T1000 (cell line): ENCODE results near the gene ZNF839.
"Not testable (repeated sequence)": the region's sequence is repeated elsewhere in the genome, so short reads cannot be mapped to it uniquely, and the experiment has no call there.

Experiments used
- DNase-seq: peaks from one replicate; lab custom pipeline; 2025; ENCODE audit warnings: mixed read lengths; lab: John Stamatoyannopoulos, UW

The ZNF839 gene

GRCh38 chr14:102341566-102341965, 22.0 kb downstream of the ZNF839 start:
- DNase-seq, result no peak

GRCh38 chr14:102342238-102342637, 22.7 kb downstream of the ZNF839 start:
- DNase-seq, result no peak

- DNase-seq, result no peak
Observed at GRCh38 chr14:102344084-102344483, 24.5 kb downstream of the ZNF839 start.

- no peak for DNase-seq
Observed at GRCh38 chr14:102344485-102344884, 24.9 kb downstream of the ZNF839 start.

- DNase-seq, result no peak
Observed at GRCh38 chr14:102345232-102345631, 25.7 kb downstream of the ZNF839 start.

GRCh38 chr14:102346645-102347044, 27.1 kb downstream of the ZNF839 start:
- no peak for DNase-seq

- DNase-seq, result no peak
Observed at GRCh38 chr14:102348376-102348775, 28.8 kb downstream of the ZNF839 start.

- DNase-seq, result no peak
Observed at GRCh38 chr14:102351023-102351422, 31.5 kb downstream of the ZNF839 start.

- not testable (repeated sequence) for DNase-seq
Observed at GRCh38 chr14:102351593-102351992, 32.0 kb downstream of the ZNF839 start.

- no peak for DNase-seq
Observed at GRCh38 chr14:102352213-102352612, 32.7 kb downstream of the ZNF839 start.

GRCh38 chr14:102353126-102353619, 33.6 kb downstream of the ZNF839 start:
- no peak for DNase-seq

GRCh38 chr14:102356280-102356679, 36.7 kb downstream of the ZNF839 start:
- no peak for DNase-seq

GRCh38 chr14:102359341-102359740, 39.8 kb downstream of the ZNF839 start:
- DNase-seq, result no peak

- DNase-seq, result no peak
Observed at GRCh38 chr14:102360388-102360787, 40.8 kb downstream of the ZNF839 start.

GRCh38 chr14:102362084-102362483, 42.5 kb downstream of the ZNF839 start:
- DNase-seq, result no peak

- peak; percentile 89 for DNase-seq
Observed at GRCh38 chr14:102362545-102363181, 43.1 kb downstream of the ZNF839 start, which contains the start of the genes CINP and TECPR2. TSS of gene CINP (minus strand) at chr14:102362890. CDS start at chr14:102362851, 39 bp downstream. TSS of gene TECPR2 (plus strand) at chr14:102362941. CDS start at chr14:102376722, 13,781 bp downstream.

GRCh38 chr14:102363182-102363943, 43.8 kb downstream of the ZNF839 start:
- peak; percentile 39 for DNase-seq

GRCh38 chr14:102370305-102370809, 50.8 kb downstream of the ZNF839 start:
- no peak for DNase-seq

- DNase-seq, result no peak
Observed at GRCh38 chr14:102371361-102371760, 51.8 kb downstream of the ZNF839 start.

GRCh38 chr14:102373110-102373509, 53.6 kb downstream of the ZNF839 start:
- no peak for DNase-seq

GRCh38 chr14:102374264-102374663, 54.7 kb downstream of the ZNF839 start:
- DNase-seq, result no peak

GRCh38 chr14:102375119-102375518, 55.6 kb downstream of the ZNF839 start:
- no peak for DNase-seq

- no peak for DNase-seq
Observed at GRCh38 chr14:102377696-102378095, 58.1 kb downstream of the ZNF839 start.
